NCI-H187 treated with DMSO at 0.1 percent for 48 hours (cell line): ENCODE data around the gene CLN6.
"Not testable (repeated sequence)": the region's sequence is repeated elsewhere in the genome, so short reads cannot be mapped to it uniquely, and the experiment has no call there.

Source experiments
- DNase-seq: peaks from one replicate; lab custom pipeline; 2025; lab: John Stamatoyannopoulos, UW

The CLN6 gene

GRCh38 chr15:68223171-68223570, 6.4 kb downstream of the CLN6 start:
- no peak for DNase-seq

GRCh38 chr15:68222432-68222743, 7.1 kb downstream of the CLN6 start:
- DNase-seq = not testable (repeated sequence)

GRCh38 chr15:68221530-68222431, 7.7 kb downstream of the CLN6 start:
- not testable (repeated sequence) for DNase-seq

GRCh38 chr15:68220967-68221366, 8.6 kb downstream of the CLN6 start:
- DNase-seq = no peak

GRCh38 chr15:68220489-68220888, 9.0 kb downstream of the CLN6 start:
- DNase-seq = no peak

GRCh38 chr15:68218847-68219798, 10.4 kb downstream of the CLN6 start:
- no peak for DNase-seq

- no peak for DNase-seq
Observed at GRCh38 chr15:68218331-68218730, 11.2 kb downstream of the CLN6 start.

GRCh38 chr15:68217341-68217740, 12.2 kb downstream of the CLN6 start:
- no peak for DNase-seq

- no peak for DNase-seq
Observed at GRCh38 chr15:68214838-68215254, 14.7 kb downstream of the CLN6 start.

- no peak for DNase-seq
Observed at GRCh38 chr15:68213991-68214837, 15.3 kb downstream of the CLN6 start.

GRCh38 chr15:68213491-68213845, 16.1 kb downstream of the CLN6 start:
- DNase-seq = not testable (repeated sequence)

- DNase-seq = no peak
Observed at GRCh38 chr15:68211656-68212320, 17.7 kb downstream of the CLN6 start.

- DNase-seq = no peak
Observed at GRCh38 chr15:68210821-68211655, 18.5 kb downstream of the CLN6 start.

GRCh38 chr15:68210409-68210756, 19.1 kb downstream of the CLN6 start:
- DNase-seq = no peak

- no peak for DNase-seq
Observed at GRCh38 chr15:68209735-68210408, 19.7 kb downstream of the CLN6 start.

GRCh38 chr15:68209272-68209671, 20.3 kb downstream of the CLN6 start:
- no peak for DNase-seq

GRCh38 chr15:68208636-68209240, 20.8 kb downstream of the CLN6 start:
- no peak for DNase-seq

- no peak for DNase-seq
Observed at GRCh38 chr15:68208136-68208535, 21.4 kb downstream of the CLN6 start.

GRCh38 chr15:68207176-68207935, 22.2 kb downstream of the CLN6 start:
- no peak for DNase-seq
